ENCODE measurements around the gene PKN3.

PKN3 gene

DNA sequence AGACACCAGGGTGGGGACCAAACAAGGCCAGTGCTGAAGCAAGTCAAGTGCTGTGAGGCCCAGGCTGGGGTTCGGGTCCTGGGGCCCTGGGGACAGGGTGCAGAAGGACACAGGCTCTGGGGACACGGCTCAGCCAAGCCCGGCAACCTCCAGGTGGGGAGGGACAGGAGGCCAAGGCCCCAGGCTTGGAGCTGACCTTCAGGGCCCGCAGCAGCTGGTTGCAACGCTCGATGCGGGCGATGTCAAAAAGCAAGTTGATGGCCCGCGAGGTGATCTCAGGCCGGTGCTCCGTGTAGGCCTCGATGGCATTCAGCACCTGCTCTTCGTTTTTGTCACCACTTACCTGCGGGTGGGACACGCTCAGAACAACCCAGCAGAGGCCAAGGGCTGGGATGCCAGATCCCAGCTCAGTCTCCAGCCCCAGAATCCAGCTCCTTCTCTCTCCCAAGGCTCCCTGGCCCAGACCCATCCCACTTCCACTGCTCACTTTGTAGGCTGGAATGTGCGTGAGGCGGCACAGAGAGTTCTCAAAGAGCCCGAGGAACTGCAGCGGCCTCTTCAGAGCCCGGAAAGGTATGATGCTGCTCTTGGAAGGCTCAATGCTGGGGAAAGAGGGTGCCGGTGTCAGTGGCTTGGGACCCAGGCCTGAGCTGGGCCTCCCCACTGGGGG is 48.8 kb downstream of the PKN3 start:
- no peak for DNase-seq

DNA sequence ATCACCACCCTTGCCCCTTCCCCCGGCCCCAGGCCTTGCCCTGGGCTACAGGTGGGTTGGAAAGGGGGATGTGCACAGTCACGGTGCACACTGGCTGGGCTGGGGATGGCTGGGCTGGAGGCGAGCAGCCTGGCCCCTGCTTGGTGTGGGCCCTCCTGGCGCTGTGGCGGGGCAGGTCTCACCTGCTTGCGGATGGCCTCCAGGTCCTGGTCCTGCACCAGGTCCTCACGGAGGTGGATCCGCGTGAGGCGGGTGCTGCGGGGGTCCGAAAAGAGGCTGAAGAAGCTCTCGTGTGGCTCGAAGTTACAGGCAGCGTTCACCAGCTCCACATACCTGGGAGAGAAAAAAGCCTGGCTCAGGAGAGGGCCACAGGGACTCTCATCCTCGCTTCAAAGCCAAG is 51.3 kb downstream of the PKN3 start:
- DNase-seq = no peak

DNA sequence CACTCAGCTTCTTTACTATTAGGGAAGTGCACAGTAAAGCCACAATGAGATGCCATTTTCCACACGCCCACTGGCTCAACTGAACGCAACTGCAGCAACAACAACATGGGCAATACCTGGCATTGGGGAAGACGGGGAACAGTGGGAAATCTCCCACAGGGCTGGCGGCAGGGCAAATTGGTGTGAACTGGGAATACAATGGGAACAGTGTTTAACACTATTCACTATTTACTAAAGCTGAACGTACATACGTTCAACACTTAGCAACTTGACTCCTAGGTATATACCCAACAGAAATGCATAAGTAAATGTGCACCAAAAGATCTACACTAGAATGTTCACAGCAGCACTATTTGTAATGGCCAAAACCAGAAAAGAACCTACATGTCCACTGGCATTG is 55.3 kb downstream of the PKN3 start:
- DNase-seq = no peak

DNA sequence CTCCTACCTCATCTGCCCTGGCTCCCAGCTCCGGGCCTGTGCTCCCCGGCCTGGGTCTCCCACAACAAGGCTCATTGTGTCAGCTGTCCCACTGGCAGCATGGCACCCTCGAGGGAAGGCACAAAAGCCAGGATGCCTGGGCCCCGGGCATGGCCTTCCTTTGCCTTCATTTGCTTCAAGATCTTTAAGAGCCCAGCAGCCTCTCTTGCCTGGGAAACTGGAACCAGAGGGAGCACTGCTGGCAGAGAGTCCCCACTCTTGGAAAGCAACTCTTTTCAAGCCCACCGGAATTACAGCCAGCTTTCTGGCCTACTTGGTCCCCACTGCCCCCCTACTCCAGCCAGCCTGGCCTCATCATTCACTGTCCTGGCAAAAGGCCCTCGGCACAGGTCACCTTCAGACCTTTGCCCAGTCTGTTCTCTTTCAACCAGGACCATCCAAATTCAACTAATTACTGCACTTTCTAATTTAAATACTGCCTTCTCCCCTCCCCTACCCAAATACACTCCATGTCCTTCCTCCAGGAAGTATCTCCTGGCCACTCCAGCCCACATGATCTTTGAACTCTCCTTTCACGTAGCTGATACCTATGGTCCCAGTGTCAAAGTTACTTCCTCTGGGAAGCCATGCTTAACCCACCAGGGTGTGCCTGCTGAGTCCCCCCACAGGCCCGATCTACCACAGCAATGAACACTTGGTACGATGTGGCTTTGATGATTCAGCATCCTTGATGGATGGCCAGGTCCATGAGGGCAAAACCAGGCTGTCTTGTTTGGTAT is 60.6 kb downstream of the PKN3 start:
- DNase-seq = no peak

DNA sequence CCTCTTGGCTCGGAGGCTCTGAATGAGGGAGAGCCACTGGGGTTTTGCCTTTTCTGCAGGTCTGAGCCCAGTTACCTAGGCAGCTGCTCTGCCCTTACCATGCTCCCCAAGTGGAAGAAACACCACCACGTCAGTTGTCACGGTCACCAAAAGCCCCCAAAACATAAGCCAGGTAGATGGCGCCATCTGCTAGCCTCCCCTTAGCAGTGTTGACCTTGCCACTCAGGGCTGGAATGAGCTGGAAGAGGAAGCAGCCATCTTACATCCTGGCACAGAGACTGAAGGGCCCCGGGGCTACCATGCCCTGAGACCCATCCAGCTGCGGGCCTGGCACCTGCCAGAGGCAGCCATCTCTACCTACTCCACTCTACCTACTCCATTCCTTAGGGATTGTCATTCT is 62.1 kb downstream of the PKN3 start:
- no peak for DNase-seq

DNA sequence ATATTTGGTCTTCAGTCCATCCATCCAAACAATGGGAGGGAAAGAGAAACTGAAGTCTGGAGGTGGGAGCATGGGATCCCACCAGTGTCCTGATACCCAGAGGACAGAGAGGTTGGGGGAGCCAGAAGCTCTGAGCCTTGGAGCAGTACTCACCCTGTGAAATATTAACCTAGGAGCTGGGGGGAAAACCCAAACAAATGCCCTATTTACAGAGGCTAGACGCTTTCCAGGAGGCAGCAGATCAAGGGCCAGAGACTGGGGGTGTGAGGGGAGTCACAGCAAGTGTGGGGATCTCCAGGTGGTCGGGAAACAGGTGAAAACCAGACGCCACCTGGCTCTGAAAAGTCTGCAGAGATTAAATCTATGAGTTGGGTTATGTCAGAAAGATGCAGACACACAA is 63.2 kb downstream of the PKN3 start:
- DNase-seq = no peak

DNA sequence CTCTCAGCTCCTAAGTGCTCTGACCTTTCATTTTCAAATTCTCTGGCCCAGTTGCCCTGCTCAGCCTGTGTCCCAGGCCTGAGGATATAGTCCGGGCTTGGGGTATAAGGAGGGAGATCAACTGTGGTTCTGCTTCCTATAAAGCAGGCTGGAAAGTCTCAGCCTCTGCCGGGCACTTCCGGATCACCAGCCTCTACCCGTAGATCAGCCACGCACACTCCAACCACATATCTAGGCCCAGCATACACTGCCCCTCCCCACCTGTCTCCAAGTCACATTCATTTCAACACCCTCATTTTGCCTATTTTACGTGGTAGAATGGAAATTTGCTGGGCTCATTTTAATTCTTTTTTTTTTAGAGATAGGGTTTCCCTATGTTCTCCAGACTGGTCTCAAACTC is 66.3 kb downstream of the PKN3 start:
- DNase-seq = no peak
